Adrenal gland (tissue), 12 donors: ENCODE measurements around the gene MRPS34. TPM values are rescaled to one million over a fixed set of nuclear protein-coding genes. Genes with fewer than 3 reads are reported as not detected.

Experiments used
- DNase-seq, 7 donors: peaks; one replicate each; pipeline ENCODE4 v3.0.0-alpha.2; 2019 to 2020
- H3K27ac ChIP-seq, 5 donors: fragments of 200-600 bp; sonication (generic) in 4 of 5; 1 replicate in 3 of 5; 2 replicates in 2 of 5; pipeline versions ENCODE4 v1.5.1 to v1.8.0; 2016 to 2020; ENCODE audit warnings: mild to moderate bottlenecking in 1 of 5
- H3K27me3 ChIP-seq: fragments of 200-600 bp; 2 replicates; pipeline ENCODE4 v1.8.0; 2021
- H3K36me3 ChIP-seq, 2 donors: fragments of 200-600 bp; replicated peaks in 1 of 2; 1 replicate in 1 of 2; 2 replicates in 1 of 2; pipeline versions ENCODE4 v1.5.1 to v1.8.0; 2018 to 2022
- H3K4me1 ChIP-seq, 2 donors: fragments of 200-600 bp; replicated peaks in 1 of 2; 1 replicate in 1 of 2; 2 replicates in 1 of 2; pipeline versions ENCODE4 v1.5.1 to v1.8.0; 2018 to 2021
- H3K4me3 ChIP-seq, 4 donors: fragments of 200-600 bp; sonication (generic) in 3 of 4; one replicate each; pipeline ENCODE4 v1.5.1; 2016 to 2018
- H3K9me3 ChIP-seq, 3 donors: fragments of 200-600 bp; sonication (generic) in 1 of 3; replicated peaks in 1 of 3; 1 replicate in 2 of 3; 2 replicates in 1 of 3; pipeline versions ENCODE4 v1.5.1 to v1.8.0; 2016 to 2021
- POLR2A ChIP-seq, 2 donors: fragments of 450-650 bp; IDR thresholded peaks; one replicate each; pipeline ENCODE4 v1.6.1; 2017; ENCODE audit warnings: antibody characterized with exemption in 2 of 2, mild to moderate bottlenecking in 2 of 2, moderate library complexity in 1 of 2
- WGBS, 4 donors: extraction: QIAGEN DNeasy Blood & Tissue Kit in 2 of 4; methylation state at CpG; one replicate each; pipeline versions ENCODE4 v1.1.5 to v1.1.7; 2013 to 2017; 5-methylcytosine and 5-hydroxymethylcytosine counted together
- intact Hi-C, 2 donors: fragments of 100-400 bp; cut with DNase I; formaldehyde crosslinking; loops; one replicate each; pipeline versions ENCODE4 v1.14.1 to v1.15.0; 2022 to 2023
- polyA plus RNA-seq, 3 donors: library from polyadenylated mRNA; stranded (reverse); fragments of 200-250 nt in 2 of 3; fragments of 350-450 nt in 1 of 3; fragmentation: Illumina TruSeq in 1 of 3; extraction: RNeasy Lipid Tissue Mini Kit (QIAGEN cat#74804) in 1 of 3; gene quantifications; one replicate each; pipeline ENCODE4 v1.2.3, GENCODE V29; 2013 to 2014
- total RNA-seq, 9 donors: library from RNA; depleted of rRNA in 4 of 9; stranded (reverse); fragments of >200 nt in 4 of 9; fragments of 120-200 nt in 1 of 9; fragmentation: NEBNext Ultra II Directional in 1 of 9; extraction: Animal tissue kit (Norgen Biotek cat#: 25700) in 1 of 9; gene quantifications; one replicate each; pipeline versions ENCODE4 v1.1.0 to v1.2.4, GENCODE V29; 2013 to 2023
- TF ChIP-seq, protein P1 (sequence below), 6 experiments: fragments of 450-650 bp in 4 of 6; fragments of 200-600 bp in 2 of 6; sonication (generic) in 1 of 6; IDR thresholded peaks; 1 replicate in 5 of 6; 2 replicates in 1 of 6; pipeline versions ENCODE4 v1.5.1 to v1.8.0; 2016 to 2021; ENCODE audit warnings: antibody characterized with exemption in 6 of 6, mild to moderate bottlenecking in 2 of 6, moderate library complexity in 1 of 6
- donor health status: healthy with polysubstance abuse.
- donor health status: Bipolar disorder and iron deficiency.
- donor health status: DM: yes; HTN: yes; CAD: no.
- donor health status: DM: no; HTN: no; CAD: no.
- donor health status: DM: no; HTN: no; CAD: no.
- donor health status: DM: yes; HTN: yes; CAD: no.

Gene MRPS34
- total and polyA plus RNA-seq, 12 donors = 84.3 to 226 (median 141) TPM

DNA sequence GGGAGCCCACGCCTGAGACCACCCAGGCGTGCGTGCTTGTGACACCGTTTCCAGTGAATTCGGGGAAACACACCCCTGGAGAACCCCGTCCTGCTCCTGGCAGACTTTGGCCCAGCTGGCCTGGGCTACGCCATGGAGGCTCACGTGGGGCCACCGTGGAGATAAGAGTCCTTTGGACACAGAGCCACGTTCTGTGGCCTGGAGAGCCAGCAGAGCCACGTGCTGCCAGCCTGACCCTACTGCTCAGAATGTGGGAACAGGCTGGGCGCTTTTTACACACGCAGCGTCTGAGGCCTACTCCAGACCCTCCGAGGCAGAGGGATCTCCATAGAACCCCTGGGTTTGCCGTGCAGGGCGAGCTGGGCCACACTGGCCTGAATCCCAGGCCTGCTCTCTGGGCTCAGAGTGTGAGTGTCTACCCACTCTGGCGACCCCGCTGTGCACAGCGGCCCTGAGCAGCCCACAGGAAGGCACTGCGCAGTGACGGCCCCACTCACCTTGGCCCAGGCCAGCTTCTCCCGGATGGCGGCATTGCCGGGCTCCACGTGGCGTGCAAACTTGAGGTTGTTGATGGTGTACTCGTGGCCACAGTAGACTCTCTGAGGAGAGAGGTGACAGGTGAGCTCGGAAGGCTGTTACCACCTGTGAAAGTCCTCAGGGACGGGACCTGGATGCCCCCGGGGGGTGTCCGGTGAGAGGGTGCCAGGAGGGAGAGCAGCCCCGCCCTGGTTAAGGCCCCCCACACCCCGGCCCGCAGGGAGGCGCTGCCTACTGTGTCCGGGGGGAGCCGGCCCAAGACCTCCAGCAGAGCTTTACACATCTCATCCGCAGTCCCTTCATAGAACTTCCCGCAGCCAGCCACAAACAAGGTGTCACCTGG, 43.7 kb upstream of the MRPS34 start:
- Histone ChIP-seq H3K4me3 (no peak overlapping the region), H3K4me1 (no peaks in the 10 kb centered on the region), H3K27me3 (no peaks in the 10 kb centered on the region), H3K36me3 (peaks cover 0 to 76% of the 10 kb centered on the region in 2 donors), H3K9me3 (no peaks in the 10 kb centered on the region), H3K27ac (no peak overlapping the region)
- no peak for TF ChIP-seq POLR2A (IDR thresholded peaks at IDR 0.05)
- TF ChIP-seq, protein P1, sequence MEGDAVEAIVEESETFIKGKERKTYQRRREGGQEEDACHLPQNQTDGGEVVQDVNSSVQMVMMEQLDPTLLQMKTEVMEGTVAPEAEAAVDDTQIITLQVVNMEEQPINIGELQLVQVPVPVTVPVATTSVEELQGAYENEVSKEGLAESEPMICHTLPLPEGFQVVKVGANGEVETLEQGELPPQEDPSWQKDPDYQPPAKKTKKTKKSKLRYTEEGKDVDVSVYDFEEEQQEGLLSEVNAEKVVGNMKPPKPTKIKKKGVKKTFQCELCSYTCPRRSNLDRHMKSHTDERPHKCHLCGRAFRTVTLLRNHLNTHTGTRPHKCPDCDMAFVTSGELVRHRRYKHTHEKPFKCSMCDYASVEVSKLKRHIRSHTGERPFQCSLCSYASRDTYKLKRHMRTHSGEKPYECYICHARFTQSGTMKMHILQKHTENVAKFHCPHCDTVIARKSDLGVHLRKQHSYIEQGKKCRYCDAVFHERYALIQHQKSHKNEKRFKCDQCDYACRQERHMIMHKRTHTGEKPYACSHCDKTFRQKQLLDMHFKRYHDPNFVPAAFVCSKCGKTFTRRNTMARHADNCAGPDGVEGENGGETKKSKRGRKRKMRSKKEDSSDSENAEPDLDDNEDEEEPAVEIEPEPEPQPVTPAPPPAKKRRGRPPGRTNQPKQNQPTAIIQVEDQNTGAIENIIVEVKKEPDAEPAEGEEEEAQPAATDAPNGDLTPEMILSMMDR (IDR thresholded peaks at IDR 0.05) = no peak
- intact Hi-C loops = no loop called here
- WGBS, 4 donors = 91 to 95% (median 94%) methylated on average over 16 to 40 of the region's 40 CpGs
- DNase-seq = no peak

DNA sequence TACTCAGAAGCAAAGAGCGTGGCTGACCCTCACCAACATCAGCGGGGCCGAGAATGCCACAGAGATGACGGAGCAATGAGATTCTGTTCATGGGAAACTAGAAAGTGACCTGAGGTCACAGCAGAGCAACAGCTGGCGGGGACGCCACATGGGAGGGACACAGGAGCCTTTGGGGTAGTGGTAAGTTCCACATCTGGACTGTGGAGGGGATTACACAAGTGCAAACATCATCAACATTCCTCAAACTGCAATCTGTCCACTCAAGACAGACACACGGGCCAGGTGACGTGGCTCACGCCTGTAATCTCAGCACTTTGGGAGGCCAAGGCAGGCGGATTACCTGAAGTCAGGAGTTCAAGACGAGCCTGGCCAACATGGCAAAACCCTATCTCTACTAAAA, 42.5 kb upstream of the MRPS34 start:
- Histone ChIP-seq H3K27me3 (no peaks in the 10 kb centered on the region), H3K9me3 (no peaks in the 10 kb centered on the region), H3K4me1 (no peaks in the 10 kb centered on the region), H3K4me3 (no peak overlapping the region), H3K36me3 (peaks cover 0 to 70% of the 10 kb centered on the region in 2 donors), H3K27ac (no peak overlapping the region)
- WGBS, 4 donors = 88 to 95% (median 93%) methylated on average over 9 to 11 of the region's 11 CpGs
- intact Hi-C loops = no loop called here
- no peak for DNase-seq
- TF ChIP-seq POLR2A (IDR thresholded peaks at IDR 0.05) = no peak
- TF ChIP-seq, protein P1 (IDR thresholded peaks at IDR 0.05) = no peak

DNA sequence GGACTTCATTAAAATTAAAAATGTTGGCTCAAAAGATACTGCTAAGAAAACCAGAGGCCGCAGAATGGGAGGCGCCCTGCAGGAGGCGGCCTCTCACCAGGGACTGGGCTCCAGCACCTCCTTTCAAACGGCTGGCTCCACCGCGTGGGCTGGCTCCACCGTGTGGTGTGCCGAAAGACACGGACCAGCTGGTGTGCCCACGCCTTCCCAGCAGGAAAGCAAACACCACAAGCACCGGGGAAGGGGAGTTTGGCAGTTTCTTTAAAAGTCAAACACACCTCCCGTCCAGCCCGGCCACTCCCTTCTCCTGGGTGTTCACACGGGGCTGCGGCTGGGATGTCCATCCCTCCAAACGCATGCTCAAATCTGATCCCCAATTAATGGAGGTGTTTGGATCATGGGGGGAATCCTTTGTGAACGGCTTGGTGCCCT, 39.8 kb upstream of the MRPS34 start:
- intact Hi-C loops = no loop called here

DNA sequence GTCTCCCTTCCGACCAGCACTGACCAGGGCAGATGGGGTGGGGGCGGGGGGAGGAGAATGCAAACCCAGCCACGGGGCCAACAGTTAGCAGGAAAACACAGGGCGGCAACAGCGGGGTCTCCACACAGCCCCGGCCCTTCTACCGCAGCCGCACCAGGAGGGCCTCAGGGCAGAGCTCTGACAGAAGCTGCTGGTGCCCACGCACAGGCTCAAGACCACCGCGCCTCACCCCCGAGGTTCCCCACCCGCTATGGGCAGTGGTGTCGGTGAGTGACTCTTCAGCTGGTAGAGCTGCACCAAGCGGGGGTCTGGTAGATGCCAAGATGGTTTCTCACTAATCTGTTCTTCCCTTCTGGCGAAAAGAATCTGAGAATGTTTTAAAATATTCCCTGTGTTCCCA, 37.6 kb upstream of the MRPS34 start:
- Histone ChIP-seq H3K27ac (no peak overlapping the region), H3K4me3 (no peak overlapping the region), H3K36me3 (peaks cover 0 to 57% of the 10 kb centered on the region in 2 donors), H3K4me1 (no peaks in the 10 kb centered on the region), H3K9me3 (no peaks in the 10 kb centered on the region), H3K27me3 (no peaks in the 10 kb centered on the region)
- 92 to 95% (median 94%) methylated on average over 7 to 16 of the region's 16 CpGs for WGBS, 4 donors
- intact Hi-C loops = no loop called here
- TF ChIP-seq, protein P1 (IDR thresholded peaks at IDR 0.05) = no peak
- TF ChIP-seq POLR2A (IDR thresholded peaks at IDR 0.05) = no peak
- no peak for DNase-seq

More for the DNA sequence above, 39.8 kb upstream of the MRPS34 start:
- peaks cover 0 to 68% of the 10 kb centered on the region in 2 donors for H3K36me3 ChIP-seq
- H3K4me3 ChIP-seq = no peak overlapping the region
- DNase-seq = peak; percentile 37 to 80 (median 61)
- H3K27me3 ChIP-seq = no peaks in the 10 kb centered on the region
- 34 to 62% (median 45%) methylated on average over 9 to 17 of the region's 17 CpGs for WGBS, 4 donors
- TF ChIP-seq, protein P1 (IDR thresholded peaks at IDR 0.05) = peak in 5 of 6 experiments; percentile 26 to 45 (median 38)
- no peak for TF ChIP-seq POLR2A (IDR thresholded peaks at IDR 0.05)
- no peaks in the 10 kb centered on the region for H3K9me3 ChIP-seq
- no peaks in the 10 kb centered on the region for H3K4me1 ChIP-seq
- no peak overlapping the region for H3K27ac ChIP-seq
